H9 (cell line): Measurements from ENCODE around the gene DUSP7. TPM values are rescaled to one million over a fixed set of nuclear protein-coding genes. Genes with fewer than 3 reads are reported as not detected.

Experiments
- DNase-seq: peaks from one replicate; pipeline ENCODE4 v3.0.0-alpha.2; 2017
- H2AFZ ChIP-seq: one replicate; pipeline ENCODE4 v1.6.1; 2013; ENCODE audit warnings: mild to moderate bottlenecking, low read length, control low read depth, moderate library complexity
- H2AK5ac ChIP-seq: 2 replicates; pipeline ENCODE4 v1.6.1; 2013; ENCODE audit warnings: low read length, control low read depth, mixed read lengths; ENCODE audit not compliant: insufficient read length
- H2BK120ac ChIP-seq: one replicate; pipeline ENCODE4 v1.6.1; 2013; ENCODE audit warnings: low read depth, mild to moderate bottlenecking, low read length, control low read depth, inconsistent platforms; ENCODE audit not compliant: poor library complexity, severe bottlenecking
- H2BK12ac ChIP-seq: 2 replicates; pipeline ENCODE4 v1.6.1; 2013; ENCODE audit warnings: low read length, control low read depth, mixed read lengths, low read depth; ENCODE audit not compliant: insufficient read length
- H2BK15ac ChIP-seq: 2 replicates; pipeline ENCODE4 v1.6.1; 2013; ENCODE audit warnings: low read depth, low read length, control low read depth
- H2BK20ac ChIP-seq: one replicate; pipeline ENCODE4 v1.6.1; 2013; ENCODE audit warnings: low read depth, mild to moderate bottlenecking, low read length, control low read depth, inconsistent platforms; ENCODE audit not compliant: poor library complexity, severe bottlenecking
- H2BK5ac ChIP-seq: 2 replicates; pipeline ENCODE4 v1.6.1; 2013; ENCODE audit warnings: low read length, control low read depth, mixed read lengths; ENCODE audit not compliant: insufficient read length
- H3K14ac ChIP-seq: 2 replicates; pipeline ENCODE4 v1.6.1; 2013; ENCODE audit warnings: low read length, control low read depth; ENCODE audit not compliant: insufficient read depth
- H3K18ac ChIP-seq: 2 replicates; pipeline ENCODE4 v1.6.1; 2013; ENCODE audit warnings: low read depth, mild to moderate bottlenecking, mixed read lengths, low read length, control low read depth; ENCODE audit not compliant: insufficient read length
- H3K23ac ChIP-seq: 2 replicates; pipeline ENCODE4 v1.6.1; 2013; ENCODE audit warnings: low read length, control low read depth, mixed read lengths, low read depth; ENCODE audit not compliant: insufficient read length
- H3K23me2 ChIP-seq: 2 replicates; pipeline ENCODE4 v1.6.1; 2013; ENCODE audit warnings: low read depth, mild to moderate bottlenecking, mixed read lengths, low read length, control low read depth; ENCODE audit not compliant: insufficient read length, poor library complexity, severe bottlenecking
- H3K27ac ChIP-seq: 2 replicates; pipeline ENCODE4 v1.5.1; 2013; ENCODE audit warnings: low read length, control low read depth, mixed read lengths, low read depth; ENCODE audit not compliant: insufficient read length
- H3K27me3 ChIP-seq: 2 replicates; pipeline ENCODE4 v1.6.1; 2013; ENCODE audit warnings: low read length, control low read depth, inconsistent platforms; ENCODE audit not compliant: insufficient read depth
- H3K4ac ChIP-seq: 2 replicates; pipeline ENCODE4 v1.6.1; 2013; ENCODE audit warnings: low read depth, mild to moderate bottlenecking, control low read depth, inconsistent platforms, low read length, moderate library complexity
- H3K4me1 ChIP-seq: 2 replicates; pipeline ENCODE4 v1.6.1; 2013; ENCODE audit warnings: low read length, control low read depth, inconsistent platforms; ENCODE audit not compliant: insufficient read depth
- H3K4me2 ChIP-seq: 2 replicates; pipeline ENCODE4 v1.6.1; 2013; ENCODE audit warnings: low read length, control low read depth, mixed read lengths; ENCODE audit not compliant: insufficient read length, insufficient read depth
- H3K56ac ChIP-seq: 2 replicates; pipeline ENCODE4 v1.6.1; 2013; ENCODE audit warnings: low read depth, mild to moderate bottlenecking, mixed read lengths, low read length, control low read depth; ENCODE audit not compliant: insufficient read length
- H3K79me1 ChIP-seq: 2 replicates; pipeline ENCODE4 v1.6.1; 2013; ENCODE audit warnings: low read depth, mild to moderate bottlenecking, moderate library complexity, low read length, control low read depth, inconsistent platforms; ENCODE audit not compliant: insufficient read depth, poor library complexity, severe bottlenecking
- H3K79me2 ChIP-seq: 2 replicates; pipeline ENCODE4 v1.6.1; 2013; ENCODE audit warnings: low read length, control low read depth, inconsistent platforms; ENCODE audit not compliant: insufficient read depth
- H3K9ac ChIP-seq: 2 replicates; pipeline ENCODE4 v1.6.1; 2013; ENCODE audit warnings: low read length, control low read depth, mixed read lengths; ENCODE audit not compliant: insufficient read length; ENCODE audit errors: extremely low read depth
- H3K9me3 ChIP-seq: one replicate; pipeline ENCODE4 v1.6.1; 2013; ENCODE audit warnings: low read depth, low read length, inconsistent platforms; ENCODE audit not compliant: control insufficient read depth
- H3T11ph ChIP-seq: one replicate; pipeline ENCODE4 v1.6.1; 2013; ENCODE audit warnings: mild to moderate bottlenecking, low read length, control low read depth, inconsistent platforms
- H4K20me1 ChIP-seq: one replicate; pipeline ENCODE4 v1.6.1; 2013; ENCODE audit not compliant: control insufficient read depth, insufficient read length, insufficient read depth
- H4K5ac ChIP-seq: 2 replicates; pipeline ENCODE4 v1.6.1; 2013; ENCODE audit warnings: low read depth, mild to moderate bottlenecking, mixed read lengths, low read length, control low read depth; ENCODE audit not compliant: insufficient read length
- H4K8ac ChIP-seq: replicated peaks from 2 replicates; pipeline ENCODE4 v1.6.1; 2013; ENCODE audit warnings: low read length, control low read depth, mixed read lengths, low read depth; ENCODE audit not compliant: insufficient read length
- H4K91ac ChIP-seq: 2 replicates; pipeline ENCODE4 v1.6.1; 2013; ENCODE audit warnings: low read depth, mild to moderate bottlenecking, moderate library complexity, mixed read lengths, low read length, control low read depth; ENCODE audit not compliant: insufficient read length
- H3K27ac Mint-ChIP-seq, 3 experiments: 2 replicates in 2 of 3; 3 replicates in 1 of 3; pipeline ENCODE4 v1.8.0; 2020 to 2021; ENCODE audit warnings: mixed read lengths in 3 of 3, mild to moderate bottlenecking in 1 of 3, moderate library complexity in 1 of 3
- H3K27me3 Mint-ChIP-seq: 2 replicates; pipeline ENCODE4 v1.8.0; 2021; ENCODE audit warnings: low read depth, mild to moderate bottlenecking, moderate library complexity, mixed read lengths
- H3K36me3 Mint-ChIP-seq, 3 experiments: 2 replicates in 2 of 3; 3 replicates in 1 of 3; pipeline ENCODE4 v1.8.0; 2020 to 2021; ENCODE audit warnings: low read depth in 3 of 3, mixed read lengths in 3 of 3; ENCODE audit not compliant: insufficient read depth in 1 of 3
- H3K4me1 Mint-ChIP-seq, 2 experiments: 2 replicates each; pipeline ENCODE4 v1.8.0; 2020; ENCODE audit warnings: mixed read lengths in 2 of 2
- H3K4me3 Mint-ChIP-seq, 2 experiments: 2 replicates in 1 of 2; 3 replicates in 1 of 2; pipeline ENCODE4 v1.8.0; 2020 to 2021; ENCODE audit warnings: mild to moderate bottlenecking in 2 of 2, mixed read lengths in 2 of 2, moderate library complexity in 1 of 2
- H3K9me3 Mint-ChIP-seq, 2 experiments: 2 replicates in 1 of 2; 3 replicates in 1 of 2; pipeline ENCODE4 v1.8.0; 2020; ENCODE audit warnings: mild to moderate bottlenecking in 2 of 2, mixed read lengths in 2 of 2, moderate library complexity in 1 of 2
- CTCF ChIP-seq: fragments of 200-600 bp; sonication (generic); conservative IDR thresholded peaks from 3 replicates; pipeline ENCODE4 v1.8.0; 2021; ENCODE audit warnings: antibody characterized with exemption, mild to moderate bottlenecking
- WGBS: extraction: QIAGEN DNeasy Blood & Tissue Kit; methylation state at CpG from one replicate; pipeline ENCODE4 v1.1.7; 2013; ENCODE audit warnings: missing lambda C conversion rate, low lambda C conversion rate, mixed read lengths; ENCODE audit not compliant: insufficient read length; ENCODE audit errors: extremely low coverage; 5-methylcytosine and 5-hydroxymethylcytosine counted together
- total RNA-seq: library from RNA; stranded (reverse); gene quantifications from 2 replicates; pipeline ENCODE4 v1.2.1, GENCODE V29; 2021

Gene DUSP7
- total RNA-seq, 1 experiment from 2014 or later, result 24.0 TPM

- Histone ChIP-seq H3K56ac (no peak overlapping the region), H3K14ac (no peak overlapping the region), H2BK15ac (no peak overlapping the region), H4K91ac (no peak overlapping the region), H2BK5ac (no peak overlapping the region), H2AFZ (no peak overlapping the region), H3K18ac (no peak overlapping the region), H3K4ac (no peak overlapping the region), H2BK12ac (no peak overlapping the region), H2BK20ac (no peak overlapping the region), H3K9me3 (no peaks in the 10 kb centered on the region), H4K8ac (no peak overlapping the region), H3K4me2 (no peak overlapping the region), H3K4me1 (no peaks in the 10 kb centered on the region), H3T11ph (no peak overlapping the region), H3K9ac (no peak overlapping the region), H3K79me1 (no peaks in the 10 kb centered on the region), H4K20me1 (no peaks in the 10 kb centered on the region), H3K23me2 (no peaks in the 10 kb centered on the region), H3K27ac (no peak overlapping the region), H3K27me3 (no peaks in the 10 kb centered on the region), H4K5ac (no peak overlapping the region), H2AK5ac (no peak overlapping the region), H3K79me2 (no peaks in the 10 kb centered on the region), H3K23ac (no peak overlapping the region), H2BK120ac (no peak overlapping the region)
- TF ChIP-seq CTCF, result peak; percentile 49; the same call in 2 of the 3 replicates
- H3K9me3 Mint-ChIP-seq, result no peaks in the 10 kb centered on the region
- DNase-seq, result peak; percentile 75
- H3K36me3 Mint-ChIP-seq, result no peaks in the 10 kb centered on the region
- no peak overlapping the region for H3K27ac Mint-ChIP-seq
- H3K27me3 Mint-ChIP-seq, result no peaks in the 10 kb centered on the region
- no CpG with 5 or more reads among the region's 5 CpGs for WGBS
- no peak overlapping the region for H3K4me3 Mint-ChIP-seq
- H3K4me1 Mint-ChIP-seq, result peaks cover 0 to 14% of the 10 kb centered on the region in 2 experiments; a peak in 2 of 4 replicates
Observed at GRCh38 chr3:52036829-52037228, 19.5 kb downstream of the DUSP7 start.
